HUES64 (cell line): Measurements from ENCODE around the gene HLA-B. TPM values are rescaled to one million over a fixed set of nuclear protein-coding genes. Genes with fewer than 3 reads are reported as not detected.
"Not testable (repeated sequence)": the region's sequence is repeated elsewhere in the genome, so short reads cannot be mapped to it uniquely, and the experiment has no call there.

Experiments
- H3K27ac ChIP-seq: 2 replicates; pipeline ENCODE4 v1.7.0; 2013; ENCODE audit warnings: low read depth, low read length, inconsistent platforms
- H3K27me3 ChIP-seq: 2 replicates; pipeline ENCODE4 v1.6.1; 2013; ENCODE audit warnings: mild to moderate bottlenecking, low read length; ENCODE audit not compliant: insufficient read depth
- H3K36me3 ChIP-seq: 2 replicates; pipeline ENCODE4 v1.6.1; 2013; ENCODE audit warnings: mild to moderate bottlenecking, low read length; ENCODE audit not compliant: insufficient read depth
- H3K4me1 ChIP-seq: 2 replicates; pipeline ENCODE4 v1.6.1; 2013; ENCODE audit warnings: mild to moderate bottlenecking, low read length, moderate library complexity; ENCODE audit not compliant: insufficient read depth
- H3K4me3 ChIP-seq: 2 replicates; pipeline ENCODE4 v1.5.1; 2013; ENCODE audit warnings: mild to moderate bottlenecking, low read length, moderate library complexity
- H3K9ac ChIP-seq: 2 replicates; pipeline ENCODE4 v1.6.1; 2013; ENCODE audit warnings: mild to moderate bottlenecking, low read depth, low read length
- H3K9me3 ChIP-seq: 2 replicates; pipeline ENCODE4 v1.6.1; 2013; ENCODE audit warnings: low read depth, low read length; ENCODE audit not compliant: insufficient read depth
- WGBS: fragments of 150-250, 120-280 bp; methylation state at CpG from one replicate; pipeline ENCODE4 v1.1.7; 2013; ENCODE audit warnings: missing lambda C conversion rate; 5-methylcytosine and 5-hydroxymethylcytosine counted together
- polyA plus RNA-seq, 2 experiments: library from polyadenylated mRNA; stranded (reverse); fragments of 50-300 nt; gene quantifications; one replicate each; pipeline ENCODE4 v1.2.3, GENCODE V29; 2013

Gene HLA-B
- polyA plus RNA-seq (2013, experiment 1 of 2), result 33.1 TPM
- polyA plus RNA-seq (2013, experiment 2 of 2), result 34.6 TPM

DNA sequence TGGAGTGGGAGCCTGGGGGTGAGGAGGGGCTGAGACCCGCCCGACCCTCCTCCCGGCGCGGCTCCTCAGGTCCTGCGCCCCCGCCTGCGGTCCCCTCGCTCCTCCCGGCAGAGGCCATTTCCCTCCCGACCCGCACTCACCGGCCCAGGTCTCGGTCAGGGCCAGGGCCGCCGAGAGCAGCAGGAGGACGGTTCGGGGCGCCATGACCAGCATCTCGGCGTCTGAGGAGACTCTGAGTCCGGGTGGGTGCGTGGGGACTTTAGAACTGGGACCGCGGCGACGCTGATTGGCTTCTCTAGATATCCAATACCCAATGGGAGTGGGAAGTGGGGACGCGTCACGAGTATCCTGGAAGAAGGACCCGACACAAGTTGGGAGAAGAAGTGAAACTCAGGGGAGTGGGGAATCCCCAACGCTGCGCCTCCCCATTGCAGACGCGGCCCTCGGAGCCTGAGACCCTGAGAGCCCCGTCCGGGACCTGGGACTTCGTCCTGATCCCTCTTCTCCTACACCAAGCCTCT lies at the start of gene HLA-B:
Gene HLA-B, minus strand, starts transcription at position 234 of the 521 bp plus-strand sequence. Its CDS starts 21 bp downstream, at position 213.
- WGBS, result under 1% methylated on average over 39 of the region's 39 CpGs
- peaks cover 65% of the 10 kb centered on the region for H3K27me3 ChIP-seq
- H3K27ac ChIP-seq, result no peak within 1 kb of the TSS
- peak within 1 kb of the TSS; percentile 42 for H3K9ac ChIP-seq
- peak within 1 kb of the TSS; percentile 68 for H3K4me3 ChIP-seq
- H3K36me3 ChIP-seq, result no peaks in the 10 kb centered on the region
- peaks cover 3% of the 10 kb centered on the region; the same call in 1 of the 2 replicates for H3K4me1 ChIP-seq
- H3K9me3 ChIP-seq, result no peaks in the 10 kb centered on the region

DNA sequence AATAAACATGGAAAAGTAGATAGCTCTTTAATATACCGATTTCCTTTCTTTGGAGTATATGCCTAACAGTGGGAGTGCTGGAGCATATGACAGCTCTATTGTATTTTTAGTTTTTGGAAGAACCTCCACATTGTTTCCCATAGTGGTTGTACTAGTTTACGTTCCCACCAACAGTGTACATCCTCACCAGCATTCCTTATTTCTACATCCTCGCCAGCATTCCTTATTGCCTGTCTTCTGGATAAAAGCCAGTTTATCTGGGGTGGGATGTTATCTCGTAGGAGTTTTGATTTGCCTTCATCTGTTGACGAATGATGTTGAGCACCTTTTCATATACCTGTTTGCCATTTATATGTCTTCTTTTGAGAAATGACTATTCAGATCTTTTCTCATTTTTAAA lies 49.0 kb upstream of the HLA-B start:
- Histone ChIP-seq H3K27me3 (peaks cover 26% of the 10 kb centered on the region), H3K9ac (no peak overlapping the region), H3K36me3 (peaks cover under 1% of the 10 kb centered on the region; the same call in 1 of the 2 replicates), H3K4me1 (peaks cover 15% of the 10 kb centered on the region), H3K9me3 (no peaks in the 10 kb centered on the region), H3K4me3 (no peak overlapping the region), H3K27ac (no peak overlapping the region)
- 93% methylated on average over 2 of the region's 5 CpGs for WGBS

DNA sequence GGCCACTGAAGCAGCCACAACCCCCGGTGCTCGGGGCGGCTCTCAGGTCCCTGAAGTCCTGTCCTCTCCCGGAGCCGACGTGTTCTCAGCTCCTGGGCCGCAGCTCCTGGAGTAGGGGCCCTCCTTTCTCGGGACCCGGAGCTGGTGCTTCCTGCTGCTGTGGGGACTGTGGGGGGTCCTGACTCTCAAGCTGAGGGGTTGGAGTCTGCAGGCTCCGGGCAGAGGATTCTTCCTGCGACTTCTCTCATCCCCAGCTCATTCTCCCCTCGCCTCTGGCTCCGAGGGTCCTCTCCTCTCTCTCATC lies 47.0 kb upstream of the HLA-B start:
- not testable (repeated sequence) for H3K27ac ChIP-seq, H3K9me3 ChIP-seq, H3K36me3 ChIP-seq
- Histone ChIP-seq H3K9ac (peak overlapping the region; percentile 64), H3K27me3 (peaks cover 40% of the 10 kb centered on the region), H3K4me1 (peaks cover 16% of the 10 kb centered on the region), H3K4me3 (peak overlapping the region; percentile 93)
- under 1% methylated on average over 13 of the region's 13 CpGs for WGBS

DNA sequence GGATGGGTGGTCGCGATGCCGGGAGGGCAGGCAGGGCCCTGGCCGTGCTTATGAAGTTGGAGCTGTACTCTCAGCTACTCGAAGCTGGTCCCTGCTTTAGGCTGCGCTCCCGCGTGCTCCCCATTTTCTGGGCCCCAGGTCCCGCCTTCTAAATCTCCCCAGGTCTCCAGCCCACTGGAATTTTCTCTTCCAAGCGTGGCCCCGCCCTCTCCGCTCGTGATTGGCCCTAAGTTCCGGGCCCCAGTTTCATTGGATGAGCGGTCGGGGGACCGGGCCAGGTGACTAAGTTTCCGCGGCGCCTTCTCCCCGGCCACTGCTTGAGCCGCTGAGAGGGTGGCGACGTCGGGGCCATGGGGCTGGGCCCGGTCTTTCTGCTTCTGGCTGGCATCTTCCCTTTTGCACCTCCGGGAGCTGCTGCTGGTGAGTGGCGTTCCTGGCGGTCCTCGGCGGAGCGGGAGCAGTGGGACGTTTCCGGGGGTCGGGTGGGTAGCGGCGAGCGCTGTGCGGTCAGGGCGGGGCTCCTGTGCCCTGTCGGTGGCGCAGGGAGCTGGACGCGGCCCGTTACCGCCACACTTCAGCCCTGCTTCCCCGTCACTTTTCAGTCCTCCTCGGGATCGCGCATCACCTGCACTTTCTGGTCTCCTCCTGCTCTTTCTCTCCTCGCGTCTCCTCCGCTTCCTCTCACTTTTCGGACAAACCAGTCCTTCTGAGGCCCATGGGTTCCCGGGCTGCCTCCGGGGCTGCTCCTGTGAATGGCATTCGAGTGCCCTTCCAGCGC lies 46.5 kb upstream of the HLA-B start, which contains the start of gene MICA:
Gene MICA, plus strand, starts transcription at position 313 of the 778 bp plus-strand sequence. Its CDS starts 38 bp downstream, at position 351.
- H3K4me1 ChIP-seq, result peaks cover 16% of the 10 kb centered on the region
- under 1% methylated on average over 58 of the region's 58 CpGs for WGBS
- no peaks in the 10 kb centered on the region for H3K9me3 ChIP-seq
- peak within 1 kb of the TSS; percentile 93 for H3K4me3 ChIP-seq
- H3K27me3 ChIP-seq, result peaks cover 40% of the 10 kb centered on the region
- no peaks in the 10 kb centered on the region for H3K36me3 ChIP-seq
- peak within 1 kb of the TSS; percentile 64 for H3K9ac ChIP-seq
- peak within 1 kb of the TSS; percentile 17; the same call in 1 of the 2 replicates for H3K27ac ChIP-seq

DNA sequence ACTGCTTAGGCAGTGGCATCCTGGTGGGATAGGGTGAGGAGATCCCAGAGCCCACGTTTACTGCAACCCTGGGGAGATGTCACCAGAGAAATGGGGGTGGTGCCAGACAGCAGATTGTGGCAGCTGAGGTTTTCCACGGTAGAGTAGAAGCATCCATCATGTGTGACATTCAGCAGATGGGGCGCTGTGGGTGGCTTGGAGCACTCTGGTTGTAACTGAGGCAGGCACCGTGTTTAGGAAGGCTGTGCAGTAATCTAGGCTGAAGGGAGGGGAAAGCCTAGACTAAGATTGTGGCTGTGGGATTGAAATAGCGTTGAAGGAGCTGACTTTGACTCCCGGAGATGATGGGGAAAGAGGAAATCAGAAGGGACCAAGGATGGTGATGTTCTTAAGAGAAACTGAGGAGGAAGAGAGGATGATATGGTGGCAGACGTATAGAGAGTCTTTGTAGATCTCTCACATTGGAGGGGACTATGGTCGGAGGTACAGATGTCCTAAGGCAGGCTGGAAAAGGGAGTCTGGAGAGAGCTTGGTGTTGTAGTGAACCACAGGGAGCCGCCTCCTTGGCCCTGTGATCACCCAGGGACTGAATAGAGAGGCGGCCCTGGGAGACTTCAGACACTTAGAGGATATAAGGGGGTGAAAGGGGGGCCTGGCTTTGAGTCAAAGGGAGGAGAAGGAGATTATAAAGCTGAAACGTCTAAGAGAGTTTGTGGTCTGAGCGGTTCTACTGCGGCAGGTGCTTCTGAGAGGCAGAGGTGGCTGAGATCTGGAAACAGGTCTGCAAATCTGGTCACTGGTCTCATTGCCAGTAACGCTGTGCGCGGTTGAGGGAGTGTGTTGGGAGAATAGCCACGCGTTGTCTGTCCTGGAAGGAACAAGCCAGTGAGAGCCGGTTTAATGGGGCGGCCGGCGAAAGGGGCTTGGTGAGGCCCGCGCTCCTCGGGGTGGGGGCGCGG lies 45.6 kb upstream of the HLA-B start:
- Histone ChIP-seq H3K9me3 (0 out of 2 replicates have a peak, but pooled peaks cover 5% of the 10 kb centered on the region), H3K4me3 (peak overlapping the region; percentile 93), H3K27ac (peak overlapping the region; percentile 17; the same call in 1 of the 2 replicates), H3K9ac (peak overlapping the region; percentile 46), H3K27me3 (peaks cover 40% of the 10 kb centered on the region), H3K4me1 (peaks cover 16% of the 10 kb centered on the region), H3K36me3 (no peaks in the 10 kb centered on the region)
- WGBS, result 29% methylated on average over 27 of the region's 27 CpGs

DNA sequence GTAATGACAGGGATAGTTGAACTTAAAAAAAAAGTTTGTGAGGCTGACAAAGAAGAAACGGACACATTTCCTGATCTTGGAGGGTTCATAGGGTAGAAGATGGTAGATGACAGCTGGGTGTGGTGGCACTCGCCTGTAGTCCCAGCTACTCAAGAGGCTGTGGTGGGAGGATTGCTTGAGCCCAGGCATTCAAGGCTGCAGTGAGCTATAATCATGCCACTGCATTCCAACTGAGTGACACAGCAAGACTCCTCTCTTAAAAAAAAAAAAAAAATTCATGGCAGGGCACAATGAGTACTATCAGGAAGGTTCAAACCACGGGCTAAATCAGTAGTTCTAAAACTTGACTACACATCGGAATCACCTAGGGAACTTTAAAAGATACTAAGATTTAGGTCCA lies 44.4 kb upstream of the HLA-B start:
- H3K4me3 ChIP-seq, result peak overlapping the region; percentile 70; the same call in 1 of the 2 replicates
- no peak overlapping the region for H3K9ac ChIP-seq

DNA sequence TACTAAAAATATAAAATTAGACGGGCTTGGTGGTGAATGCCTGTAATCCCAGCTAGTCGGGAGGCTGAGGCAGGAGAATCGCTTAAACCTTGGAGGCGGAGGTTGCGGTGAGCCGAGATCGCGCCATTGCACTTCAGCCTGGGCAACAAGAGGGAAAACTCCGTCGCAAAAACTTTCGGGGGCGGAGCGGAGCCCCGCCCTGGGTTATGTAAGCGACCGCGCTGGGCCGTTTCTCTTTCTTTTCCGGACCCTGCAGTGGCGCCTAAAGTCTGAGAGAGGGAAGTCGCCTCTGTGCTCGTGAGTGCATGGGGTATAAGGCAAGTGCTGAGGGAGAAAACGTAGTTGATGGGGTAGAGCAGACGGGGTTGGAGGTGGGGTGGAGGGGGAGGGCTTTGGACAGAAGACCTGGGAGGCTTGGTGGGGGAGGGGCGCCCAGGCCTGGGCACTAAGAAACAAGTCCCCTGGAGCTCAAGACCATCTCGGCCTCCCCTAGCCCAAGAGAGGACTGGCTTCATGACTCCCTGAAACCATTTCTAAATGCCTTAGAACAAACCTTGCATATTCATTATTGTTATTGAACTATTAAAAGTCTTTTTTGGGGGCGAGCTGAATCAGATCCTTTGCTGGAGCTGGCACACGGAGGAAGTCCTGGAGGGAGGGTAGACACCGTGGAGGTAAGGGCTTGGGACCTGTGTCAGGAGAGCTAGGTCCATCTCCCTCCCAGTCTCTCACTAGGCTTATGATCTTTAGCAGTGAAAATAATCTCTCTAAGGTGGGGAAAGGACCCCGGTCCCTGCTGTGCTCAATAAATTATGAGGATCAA lies 43.7 kb upstream of the HLA-B start:
- peaks cover 40% of the 10 kb centered on the region for H3K27me3 ChIP-seq
- H3K9me3 ChIP-seq, result 0 out of 2 replicates have a peak, but pooled peaks cover 5% of the 10 kb centered on the region
- peak overlapping the region; percentile 38 for H3K9ac ChIP-seq
- H3K4me1 ChIP-seq, result peaks cover 12% of the 10 kb centered on the region
- no peaks in the 10 kb centered on the region for H3K36me3 ChIP-seq
- WGBS, result 8% methylated on average over 30 of the region's 30 CpGs
- H3K4me3 ChIP-seq, result peak overlapping the region; percentile 70
- no peak overlapping the region for H3K27ac ChIP-seq

More for the DNA sequence above, 44.4 kb upstream of the HLA-B start:
- Histone ChIP-seq H3K4me1 (peaks cover 16% of the 10 kb centered on the region), H3K9me3 (0 out of 2 replicates have a peak, but pooled peaks cover 5% of the 10 kb centered on the region), H3K27me3 (peaks cover 40% of the 10 kb centered on the region), H3K27ac (no peak overlapping the region), H3K36me3 (no peaks in the 10 kb centered on the region)
- 69% methylated on average over 4 of the region's 4 CpGs for WGBS

DNA sequence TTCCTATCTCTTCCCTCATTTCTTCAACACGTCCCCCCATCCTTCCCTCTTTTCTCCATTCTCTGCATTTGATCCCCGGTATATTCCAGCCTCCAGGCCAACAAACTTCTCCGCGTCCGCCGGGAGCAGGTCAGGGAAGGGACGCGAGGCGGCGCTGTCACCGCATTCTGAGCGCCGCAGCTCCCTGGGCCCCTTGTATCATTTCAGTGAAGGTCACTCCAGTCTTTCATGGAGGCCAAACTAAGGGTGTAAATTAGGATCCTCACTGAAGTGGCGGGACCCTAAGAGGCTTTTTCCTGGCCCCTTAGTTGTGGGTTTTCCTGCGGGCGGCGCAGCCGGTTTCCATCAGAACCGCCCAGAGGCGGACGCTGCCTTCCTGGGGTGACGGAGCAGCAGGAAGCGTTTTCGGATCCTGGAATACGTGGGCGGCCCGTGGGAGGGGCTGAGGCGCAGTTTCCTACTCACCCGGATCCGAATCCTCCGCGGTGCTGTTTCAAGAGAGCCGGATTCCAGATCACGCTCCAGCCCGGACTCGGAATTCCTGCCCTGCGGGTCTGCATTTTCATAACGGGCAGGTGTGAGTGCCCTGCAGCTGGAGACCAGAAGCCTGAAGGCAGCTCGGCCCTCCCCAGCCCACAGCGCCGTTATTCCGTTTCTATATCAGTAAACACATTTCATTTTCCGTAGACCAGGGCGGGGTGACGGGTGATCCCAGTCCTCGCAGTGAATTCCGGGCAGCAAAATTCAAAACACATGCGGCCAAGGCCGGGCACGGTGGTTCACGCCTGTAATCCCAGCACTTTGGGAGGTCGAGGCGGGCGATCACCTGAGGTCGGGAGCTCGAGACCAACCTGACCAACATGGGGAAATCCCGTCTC lies 42.8 kb upstream of the HLA-B start:
- Histone ChIP-seq H3K27ac (peak overlapping the region; percentile 61; the same call in 1 of the 2 replicates), H3K4me3 (peak overlapping the region; percentile 70), H3K4me1 (peaks cover 10% of the 10 kb centered on the region), H3K27me3 (peaks cover 40% of the 10 kb centered on the region), H3K9ac (peak overlapping the region; percentile 38), H3K36me3 (no peaks in the 10 kb centered on the region), H3K9me3 (0 out of 2 replicates have a peak, but pooled peaks cover 5% of the 10 kb centered on the region)
- WGBS, result 1% methylated on average over 56 of the region's 57 CpGs

DNA sequence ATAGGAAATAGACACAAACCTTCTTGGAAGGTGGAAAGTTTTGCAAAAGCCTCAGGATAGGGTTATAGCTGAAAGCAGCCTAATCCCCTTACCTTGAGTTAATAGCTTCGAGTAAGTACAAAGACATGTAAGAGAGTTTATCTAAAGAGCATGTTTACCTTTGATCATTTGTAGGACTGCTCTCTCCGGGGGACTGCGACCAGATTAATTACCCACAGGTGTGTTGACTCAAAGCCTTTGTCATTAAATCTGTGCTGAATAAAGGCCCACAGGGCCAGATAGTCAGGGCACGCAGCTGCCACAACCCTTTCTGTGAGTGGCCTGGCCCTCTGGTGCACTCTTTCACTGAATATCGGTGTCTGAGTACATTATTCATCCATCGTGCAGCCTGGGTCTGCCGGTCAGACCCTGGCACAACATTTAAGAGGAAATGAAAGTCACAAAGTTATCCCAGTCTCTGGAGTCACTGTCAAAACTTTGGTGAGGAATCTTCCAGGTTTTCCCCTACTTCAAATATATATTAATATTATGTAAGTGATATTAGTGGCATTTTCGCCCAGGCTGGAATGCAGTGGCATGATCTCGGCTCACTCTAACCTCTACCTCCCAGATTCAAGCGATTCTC lies 41.0 kb upstream of the HLA-B start:
- H3K4me3 ChIP-seq, result no peak overlapping the region
- no peak overlapping the region for H3K9ac ChIP-seq
- 84% methylated on average over 10 of the region's 10 CpGs for WGBS
- no peaks in the 10 kb centered on the region for H3K36me3 ChIP-seq
- H3K27ac ChIP-seq, result no peak overlapping the region
- peaks cover 34% of the 10 kb centered on the region for H3K27me3 ChIP-seq
- 0 out of 2 replicates have a peak, but pooled peaks cover 5% of the 10 kb centered on the region for H3K9me3 ChIP-seq
- H3K4me1 ChIP-seq, result peaks cover 14% of the 10 kb centered on the region
